BE2C (cell line): Measurements from ENCODE around the gene MCF2.

Experiments
- DNase-seq: peaks from one replicate; pipeline ENCODE4 v3.0.0-alpha.2; 2020
- H3K27me3 ChIP-seq: fragments of 250-450 bp; sonication (Bioruptor Pico); 2 replicates; pipeline ENCODE4 v1.5.1; 2020; ENCODE audit warnings: mild to moderate bottlenecking
- H3K36me3 ChIP-seq: fragments of 250-450 bp; sonication (Bioruptor Pico); 2 replicates; pipeline ENCODE4 v1.5.1; 2020; ENCODE audit warnings: mild to moderate bottlenecking
- H3K4me1 ChIP-seq: fragments of 250-450 bp; sonication (Bioruptor Pico); 2 replicates; pipeline ENCODE4 v1.5.1; 2020
- H3K4me3 ChIP-seq: 2 replicates; pipeline ENCODE4 v1.5.1; 2011; ENCODE audit warnings: low read depth, low read length
- H3K9me3 ChIP-seq: fragments of 250-450 bp; sonication (Bioruptor Pico); 2 replicates; pipeline ENCODE4 v1.5.1; 2020
- CTCF ChIP-seq: IDR thresholded peaks from 2 replicates; pipeline ENCODE4 v1.5.1; 2012; ENCODE audit warnings: mild to moderate bottlenecking, low read depth, low read length

MCF2 gene

GRCh38 chrX:139585613-139586012 lies 122.4 kb downstream of the MCF2 start:
- Histone ChIP-seq H3K4me1 (no peaks in the 10 kb centered on the region), H3K27me3 (no peaks in the 10 kb centered on the region), H3K36me3 (no peaks in the 10 kb centered on the region), H3K9me3 (no peaks in the 10 kb centered on the region), H3K4me3 (no peak overlapping the region)
- DNase-seq: no peak
- TF ChIP-seq CTCF: no peak

- H3K36me3 ChIP-seq: no peaks in the 10 kb centered on the region
- H3K4me1 ChIP-seq: no peaks in the 10 kb centered on the region
- no peak for TF ChIP-seq CTCF
- no peak overlapping the region for H3K4me3 ChIP-seq
- no peak for DNase-seq
- no peaks in the 10 kb centered on the region for H3K9me3 ChIP-seq
- H3K27me3 ChIP-seq: no peaks in the 10 kb centered on the region
Measured at GRCh38 chrX:139581068-139581467, 126.9 kb downstream of the MCF2 start.

GRCh38 chrX:139566981-139567380 lies 141.0 kb downstream of the MCF2 start:
- no peaks in the 10 kb centered on the region for H3K27me3 ChIP-seq
- TF ChIP-seq CTCF: no peak
- no peaks in the 10 kb centered on the region for H3K36me3 ChIP-seq
- H3K4me3 ChIP-seq: no peak overlapping the region
- no peaks in the 10 kb centered on the region for H3K4me1 ChIP-seq
- no peaks in the 10 kb centered on the region for H3K9me3 ChIP-seq
- DNase-seq: no peak

- H3K4me3 ChIP-seq: no peak overlapping the region
- no peaks in the 10 kb centered on the region for H3K4me1 ChIP-seq
- no peaks in the 10 kb centered on the region for H3K36me3 ChIP-seq
- no peak for TF ChIP-seq CTCF
- H3K27me3 ChIP-seq: no peaks in the 10 kb centered on the region
- DNase-seq: no peak
- H3K9me3 ChIP-seq: no peaks in the 10 kb centered on the region
Measured at GRCh38 chrX:139563251-139563650, 144.7 kb downstream of the MCF2 start.

GRCh38 chrX:139560221-139560620 lies 147.7 kb downstream of the MCF2 start:
- Histone ChIP-seq H3K4me3 (no peak overlapping the region), H3K27me3 (no peaks in the 10 kb centered on the region), H3K4me1 (no peaks in the 10 kb centered on the region), H3K9me3 (no peaks in the 10 kb centered on the region), H3K36me3 (no peaks in the 10 kb centered on the region)
- no peak for TF ChIP-seq CTCF
- no peak for DNase-seq

GRCh38 chrX:139559383-139560042 lies 148.5 kb downstream of the MCF2 start:
- no peak overlapping the region for H3K4me3 ChIP-seq
- no peaks in the 10 kb centered on the region for H3K36me3 ChIP-seq
- H3K4me1 ChIP-seq: no peaks in the 10 kb centered on the region
- no peaks in the 10 kb centered on the region for H3K27me3 ChIP-seq
- peak; percentile 4 for DNase-seq
- peak; percentile 32 for TF ChIP-seq CTCF
- no peaks in the 10 kb centered on the region for H3K9me3 ChIP-seq
